Esophagus squamous epithelium (tissue), 4 donors: ENCODE results near the gene AFF3.

ENCODE experiments used
- POLR2A ChIP-seq, 4 donors: fragments of 450-650 bp; IDR thresholded peaks; one replicate each; pipeline ENCODE4 v1.6.1; 2017; ENCODE audit warnings: antibody characterized with exemption in 4 of 4, mild to moderate bottlenecking in 4 of 4, moderate library complexity in 3 of 4
- TF ChIP-seq, protein P1 (sequence below), 6 experiments: fragments of 450-650 bp in 4 of 6; fragments of 200-600 bp in 2 of 6; sonication (generic) in 2 of 6; IDR thresholded peaks; one replicate each; pipeline ENCODE4 v1.5.1; 2016 to 2019; ENCODE audit warnings: antibody characterized with exemption in 6 of 6, mild to moderate bottlenecking in 4 of 6, moderate library complexity in 4 of 6

DNA sequence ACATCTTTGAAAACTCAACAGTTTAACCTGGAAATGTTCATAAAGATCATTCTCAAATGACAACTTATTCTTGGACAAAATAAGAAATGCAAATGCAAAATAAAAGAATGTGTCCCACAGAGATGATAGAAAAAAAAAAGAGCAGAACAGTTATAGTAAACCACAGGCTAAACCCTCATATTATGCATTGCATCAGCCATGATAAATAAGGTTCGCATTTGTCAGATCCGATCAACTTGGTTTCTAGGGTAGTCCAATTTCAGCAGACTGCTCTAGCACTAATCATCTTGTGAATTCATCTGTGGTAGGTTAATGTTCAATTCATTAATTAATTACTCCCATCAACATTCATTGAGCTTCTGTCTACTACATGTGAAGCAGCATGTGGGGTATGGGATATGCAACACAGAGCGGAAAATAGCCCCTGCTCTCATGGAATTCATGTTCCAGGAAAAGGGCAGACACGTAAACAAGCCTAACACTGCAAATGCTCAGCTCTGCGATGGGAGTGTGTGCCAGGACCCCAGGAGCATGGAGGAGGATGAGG is 336.4 kb downstream of the AFF3 start:
- TF ChIP-seq, protein P1, sequence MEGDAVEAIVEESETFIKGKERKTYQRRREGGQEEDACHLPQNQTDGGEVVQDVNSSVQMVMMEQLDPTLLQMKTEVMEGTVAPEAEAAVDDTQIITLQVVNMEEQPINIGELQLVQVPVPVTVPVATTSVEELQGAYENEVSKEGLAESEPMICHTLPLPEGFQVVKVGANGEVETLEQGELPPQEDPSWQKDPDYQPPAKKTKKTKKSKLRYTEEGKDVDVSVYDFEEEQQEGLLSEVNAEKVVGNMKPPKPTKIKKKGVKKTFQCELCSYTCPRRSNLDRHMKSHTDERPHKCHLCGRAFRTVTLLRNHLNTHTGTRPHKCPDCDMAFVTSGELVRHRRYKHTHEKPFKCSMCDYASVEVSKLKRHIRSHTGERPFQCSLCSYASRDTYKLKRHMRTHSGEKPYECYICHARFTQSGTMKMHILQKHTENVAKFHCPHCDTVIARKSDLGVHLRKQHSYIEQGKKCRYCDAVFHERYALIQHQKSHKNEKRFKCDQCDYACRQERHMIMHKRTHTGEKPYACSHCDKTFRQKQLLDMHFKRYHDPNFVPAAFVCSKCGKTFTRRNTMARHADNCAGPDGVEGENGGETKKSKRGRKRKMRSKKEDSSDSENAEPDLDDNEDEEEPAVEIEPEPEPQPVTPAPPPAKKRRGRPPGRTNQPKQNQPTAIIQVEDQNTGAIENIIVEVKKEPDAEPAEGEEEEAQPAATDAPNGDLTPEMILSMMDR (IDR thresholded peaks at IDR 0.05) = no peak
- no peak for TF ChIP-seq POLR2A (IDR thresholded peaks at IDR 0.05)
